ENCODE data around the gene TUBA3E. TPM values are rescaled to one million over a fixed set of nuclear protein-coding genes. Genes with fewer than 3 reads are reported as not detected.
"Not testable (repeated sequence)": the region's sequence is repeated elsewhere in the genome, so short reads cannot be mapped to it uniquely, and the experiment has no call there.

Gene TUBA3E
- total and polyA plus RNA-seq, 3 experiments from 2014 or later = not detected

- H3K27me3 Mint-ChIP-seq; H3K27me3 ChIP-seq (ENCODE audit: insufficient read depth, low read length, poor library complexity, severe bottlenecking); CTCF ChIA-PET; POLR2A ChIA-PET; H3K36me3 ChIP-seq (ENCODE audit: insufficient read depth, low read length); DNase-seq; H3K9me3 Mint-ChIP-seq; H3K4me3 ChIP-seq (ENCODE audit: low read length); H3K4me3 Mint-ChIP-seq; H3K9me3 ChIP-seq (ENCODE audit: low read length); H3K27ac ChIP-seq (ENCODE audit: low read depth, low read length): not testable (repeated sequence)
- Mint-ChIP-seq H3K27ac (peak overlapping the region in 1 of 8 donors; percentile 19), H3K4me1 (peaks cover 5 to 16% (median 10%) of the 10 kb centered on the region in 3 donors), H3K36me3 (peaks cover 0 to 18% (median 7%) of the 10 kb centered on the region in 3 donors)
- H3K4me1 ChIP-seq (ENCODE audit: insufficient read depth, low read length) = peaks cover 10% of the 10 kb centered on the region
Observed at GRCh38 chr2:130187859-130188792, 10.1 kb downstream of the TUBA3E start.

GRCh38 chr2:130187268-130187667 is 11.0 kb downstream of the TUBA3E start:
- no peaks in the 10 kb centered on the region for H3K9me3 ChIP-seq (ENCODE audit: low read length)

GRCh38 chr2:130186391-130186790 is 11.8 kb downstream of the TUBA3E start:
- Mint-ChIP-seq H3K27me3 (peaks cover 0 to 1% of the 10 kb centered on the region in 2 donors), H3K4me3 (peak overlapping the region in 1 of 7 donors; percentile 7), H3K36me3 (peaks cover 0 to 17% (median 5%) of the 10 kb centered on the region in 3 donors), H3K4me1 (peaks cover 5 to 21% (median 14%) of the 10 kb centered on the region in 3 donors), H3K27ac (peak overlapping the region in 1 of 8 donors; percentile 56), H3K9me3 (no peaks in the 10 kb centered on the region)
- no peak for DNase-seq
- CTCF ChIA-PET = no interaction called here
- no peak overlapping the region for H3K27ac ChIP-seq (ENCODE audit: low read depth, low read length)
- H3K4me1 ChIP-seq (ENCODE audit: insufficient read depth, low read length) = peaks cover 15% of the 10 kb centered on the region
- POLR2A ChIA-PET = no interaction called here
- no peaks in the 10 kb centered on the region for H3K9me3 ChIP-seq (ENCODE audit: low read length)
- no peaks in the 10 kb centered on the region for H3K27me3 ChIP-seq (ENCODE audit: insufficient read depth, low read length, poor library complexity, severe bottlenecking)
- no peak overlapping the region for H3K4me3 ChIP-seq (ENCODE audit: low read length)
- H3K36me3 ChIP-seq (ENCODE audit: insufficient read depth, low read length) = no peaks in the 10 kb centered on the region

More at GRCh38 chr2:130187268-130187667, 11.0 kb downstream of the TUBA3E start:
- Histone ChIP-seq H3K4me1 (ENCODE audit: insufficient read depth, low read length) (peaks cover 15% of the 10 kb centered on the region), H3K36me3 (ENCODE audit: insufficient read depth, low read length) (no peaks in the 10 kb centered on the region), H3K27ac (ENCODE audit: low read depth, low read length) (no peak overlapping the region), H3K27me3 (ENCODE audit: insufficient read depth, low read length, poor library complexity, severe bottlenecking) (no peaks in the 10 kb centered on the region), H3K4me3 (ENCODE audit: low read length) (no peak overlapping the region)
- Mint-ChIP-seq H3K9me3 (no peaks in the 10 kb centered on the region), H3K27me3 (no peaks in the 10 kb centered on the region), H3K36me3 (peaks cover 0 to 17% (median 7%) of the 10 kb centered on the region in 3 donors), H3K27ac (peak overlapping the region in 2 of 8 donors; percentile 69 to 82), H3K4me1 (peaks cover 5 to 19% (median 13%) of the 10 kb centered on the region in 3 donors), H3K4me3 (no peak overlapping the region)
- DNase-seq = no peak
- POLR2A ChIA-PET = no interaction called here
- CTCF ChIA-PET = no interaction called here

DNA sequence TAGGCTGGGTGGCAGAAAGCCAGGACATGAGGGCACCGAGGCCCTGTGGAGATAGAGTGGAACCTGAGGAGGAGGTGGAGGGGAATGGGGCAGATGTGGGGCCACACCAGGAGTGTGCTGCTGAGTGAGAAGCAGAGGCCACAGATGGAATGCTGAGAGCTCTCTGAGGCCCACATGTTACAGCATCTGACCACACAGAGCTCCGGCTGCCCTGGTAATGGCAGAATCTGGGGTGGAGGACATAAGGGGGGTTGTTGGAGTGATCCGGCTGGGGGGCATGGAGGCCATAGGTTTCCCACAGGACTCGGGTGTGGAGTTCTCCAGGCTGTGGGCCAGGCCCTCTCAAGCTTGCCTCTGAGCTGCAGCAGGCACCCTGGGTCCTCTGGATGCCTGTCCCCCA is 12.3 kb downstream of the TUBA3E start:
- H3K9me3 ChIP-seq (ENCODE audit: low read length) = no peaks in the 10 kb centered on the region
- no peak for DNase-seq
- no peaks in the 10 kb centered on the region for H3K36me3 ChIP-seq (ENCODE audit: insufficient read depth, low read length)
- POLR2A ChIA-PET = no interaction called here
- H3K27ac Mint-ChIP-seq = peak overlapping the region in 4 of 8 donors; percentile 5 to 90 (median 63)
- peaks cover 16% of the 10 kb centered on the region for H3K4me1 ChIP-seq (ENCODE audit: insufficient read depth, low read length)
- H3K27me3 ChIP-seq (ENCODE audit: insufficient read depth, low read length, poor library complexity, severe bottlenecking) = no peaks in the 10 kb centered on the region
- peaks cover 8 to 26% (median 18%) of the 10 kb centered on the region in 3 donors for H3K4me1 Mint-ChIP-seq
- H3K4me3 Mint-ChIP-seq = peak overlapping the region in 2 of 7 donors; percentile 59 to 62
- no peak overlapping the region for H3K27ac ChIP-seq (ENCODE audit: low read depth, low read length)
- CTCF ChIA-PET = no interaction called here
- H3K36me3 Mint-ChIP-seq = peaks cover 0 to 17% (median 4%) of the 10 kb centered on the region in 3 donors
- peaks cover 0 to 2% of the 10 kb centered on the region in 2 donors for H3K27me3 Mint-ChIP-seq
- no peaks in the 10 kb centered on the region for H3K9me3 Mint-ChIP-seq
- no peak overlapping the region for H3K4me3 ChIP-seq (ENCODE audit: low read length)

GRCh38 chr2:130185436-130185835 is 12.8 kb downstream of the TUBA3E start:
- H3K36me3 Mint-ChIP-seq = peaks cover 0 to 15% (median 4%) of the 10 kb centered on the region in 3 donors
- DNase-seq = no peak
- CTCF ChIA-PET = no interaction called here
- peak overlapping the region in 3 of 7 donors; percentile 35 to 62 (median 59) for H3K4me3 Mint-ChIP-seq
- Histone ChIP-seq H3K4me3 (ENCODE audit: low read length) (no peak overlapping the region), H3K4me1 (ENCODE audit: insufficient read depth, low read length) (peaks cover 21% of the 10 kb centered on the region), H3K9me3 (ENCODE audit: low read length) (no peaks in the 10 kb centered on the region), H3K27me3 (ENCODE audit: insufficient read depth, low read length, poor library complexity, severe bottlenecking) (no peaks in the 10 kb centered on the region), H3K36me3 (ENCODE audit: insufficient read depth, low read length) (no peaks in the 10 kb centered on the region), H3K27ac (ENCODE audit: low read depth, low read length) (no peak overlapping the region)
- H3K9me3 Mint-ChIP-seq = no peaks in the 10 kb centered on the region
- H3K4me1 Mint-ChIP-seq = peaks cover 12 to 30% (median 21%) of the 10 kb centered on the region in 3 donors
- H3K27ac Mint-ChIP-seq = peak overlapping the region in 3 of 8 donors; percentile 56 to 90 (median 70)
- peaks cover 0 to 4% of the 10 kb centered on the region in 2 donors for H3K27me3 Mint-ChIP-seq
- POLR2A ChIA-PET = no interaction called here

- H3K36me3 ChIP-seq (ENCODE audit: insufficient read depth, low read length) = no peaks in the 10 kb centered on the region
- H3K4me3 ChIP-seq (ENCODE audit: low read length) = no peak overlapping the region
- Mint-ChIP-seq H3K36me3 (peaks cover 0 to 14% (median 4%) of the 10 kb centered on the region in 3 donors), H3K27ac (peak overlapping the region in 7 of 8 donors; percentile 52 to 89 (median 78)), H3K4me3 (peak overlapping the region; percentile 70 to 82 (median 74)), H3K4me1 (peaks cover 13 to 35% (median 21%) of the 10 kb centered on the region in 3 donors), H3K27me3 (peaks cover 0 to 4% of the 10 kb centered on the region in 2 donors), H3K9me3 (no peaks in the 10 kb centered on the region)
- CTCF ChIA-PET = no interaction called here
- POLR2A ChIA-PET = no interaction called here
- H3K27me3 ChIP-seq (ENCODE audit: insufficient read depth, low read length, poor library complexity, severe bottlenecking) = no peaks in the 10 kb centered on the region
- H3K27ac ChIP-seq (ENCODE audit: low read depth, low read length) = no peak overlapping the region
- no peaks in the 10 kb centered on the region for H3K9me3 ChIP-seq (ENCODE audit: low read length)
- no peak for DNase-seq
- H3K4me1 ChIP-seq (ENCODE audit: insufficient read depth, low read length) = peaks cover 23% of the 10 kb centered on the region
Observed at GRCh38 chr2:130183512-130184373, 14.5 kb downstream of the TUBA3E start.

DNA sequence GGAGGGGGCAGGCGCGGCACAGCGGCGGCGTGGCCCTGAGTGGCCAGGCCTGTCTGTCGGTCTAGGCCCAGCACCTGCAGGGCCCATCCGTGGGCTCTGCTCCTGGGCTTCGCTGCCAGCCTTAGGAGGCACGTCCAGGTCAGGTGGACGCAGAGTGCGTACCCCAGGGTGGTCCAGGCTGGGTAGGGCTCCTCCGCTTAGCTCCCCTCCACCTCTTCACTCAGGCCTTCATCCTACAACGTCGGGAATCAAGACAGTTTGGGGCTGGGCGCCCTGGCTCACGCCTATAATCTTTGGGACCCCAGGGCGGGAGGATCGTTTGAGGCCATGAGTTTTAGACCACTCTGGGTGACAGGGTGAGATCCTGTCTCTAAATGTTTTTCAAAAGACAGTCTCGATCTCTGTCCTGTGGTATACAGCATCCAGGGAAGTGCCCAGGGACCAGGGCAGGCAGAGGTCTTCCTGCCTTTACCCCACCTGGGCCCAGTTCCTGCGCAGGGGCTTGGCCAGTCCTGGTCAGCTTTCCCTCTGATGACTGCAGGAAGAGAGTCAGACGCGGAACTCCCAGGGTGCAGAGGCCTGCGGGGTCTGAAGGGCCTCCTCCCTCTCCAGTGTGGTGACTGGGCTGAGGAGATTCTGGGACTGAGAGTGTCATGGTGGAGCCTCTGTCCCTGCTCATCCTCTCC is 15.3 kb downstream of the TUBA3E start:
- POLR2A ChIA-PET = interaction anchor here (0.8 to 3.3 kb wide), 2 partner anchors 159 to 1312 kb away, joined by 4 to 40 read pairs; partner anchors contain the start of gene IMP4
- DNase-seq = peak in 1 of 5 donors; percentile 7
- Histone ChIP-seq H3K4me3 (ENCODE audit: low read length) (peak overlapping the region; percentile 51), H3K27ac (ENCODE audit: low read depth, low read length) (peak overlapping the region; percentile 47), H3K4me1 (ENCODE audit: insufficient read depth, low read length) (peaks cover 23% of the 10 kb centered on the region)
- H3K4me3 Mint-ChIP-seq = peak overlapping the region; percentile 70 to 90 (median 79)
- CTCF ChIA-PET; H3K9me3 ChIP-seq (ENCODE audit: low read length); H3K9me3 Mint-ChIP-seq; H3K36me3 ChIP-seq (ENCODE audit: insufficient read depth, low read length); H3K27me3 Mint-ChIP-seq; H3K27me3 ChIP-seq (ENCODE audit: insufficient read depth, low read length, poor library complexity, severe bottlenecking): not testable (repeated sequence)
- H3K27ac Mint-ChIP-seq = peak overlapping the region; percentile 23 to 89 (median 64)
- peaks cover 0 to 17% (median 4%) of the 10 kb centered on the region in 3 donors for H3K36me3 Mint-ChIP-seq
- H3K4me1 Mint-ChIP-seq = peaks cover 14 to 38% (median 23%) of the 10 kb centered on the region in 3 donors
